ENCODE data around the gene SYTL3.
"Not testable (repeated sequence)": the region's sequence is repeated elsewhere in the genome, so short reads cannot be mapped to it uniquely, and the experiment has no call there.

Gene SYTL3

DNA sequence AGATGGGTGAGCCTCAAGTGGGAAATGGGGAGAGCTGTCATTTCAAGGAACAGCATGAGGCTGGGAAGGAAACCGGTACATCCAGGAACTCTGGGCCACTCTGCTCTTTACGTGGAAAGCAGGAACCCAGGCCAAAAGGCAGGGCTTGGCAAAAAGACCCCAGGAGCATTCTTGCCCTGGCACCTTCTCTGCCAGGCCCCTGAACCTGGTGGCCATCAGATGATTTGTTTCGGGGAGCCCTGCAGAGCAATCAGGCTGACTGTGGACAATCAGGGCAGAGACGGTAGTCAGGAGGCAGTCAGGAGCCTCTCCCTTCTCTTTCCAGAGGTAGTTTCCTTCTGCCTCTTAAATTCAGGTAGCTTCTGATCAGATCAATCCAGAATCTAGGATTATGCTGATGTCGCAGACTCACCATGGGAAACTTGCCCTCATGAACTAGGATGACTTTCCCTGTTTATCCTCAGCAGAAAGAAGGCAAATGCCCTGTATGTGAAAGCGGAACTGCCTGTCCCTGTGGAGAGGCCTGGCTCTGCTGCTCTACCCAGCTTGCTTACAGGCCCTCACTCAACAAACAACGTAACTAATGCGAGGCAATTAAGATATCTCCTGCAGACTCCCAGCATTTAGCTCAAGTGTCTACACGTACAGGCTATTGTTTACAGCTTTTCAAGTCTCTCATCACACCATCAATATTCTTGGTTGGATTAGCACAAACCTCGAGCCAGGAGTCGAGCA is 132.7 kb downstream of the SYTL3 start:
- no peak for DNase-seq (ENCODE audit: low spot score)
- Mint-ChIP-seq H3K4me3 (no peak overlapping the region), H3K36me3 (ENCODE audit: low read depth) (peaks cover 80% of the 10 kb centered on the region), H3K27me3 (ENCODE audit: low read depth) (no peaks in the 10 kb centered on the region), H3K9me3 (no peaks in the 10 kb centered on the region), H3K4me1 (ENCODE audit: low read depth) (peaks cover 17% of the 10 kb centered on the region), H3K27ac (no peak overlapping the region)

DNA sequence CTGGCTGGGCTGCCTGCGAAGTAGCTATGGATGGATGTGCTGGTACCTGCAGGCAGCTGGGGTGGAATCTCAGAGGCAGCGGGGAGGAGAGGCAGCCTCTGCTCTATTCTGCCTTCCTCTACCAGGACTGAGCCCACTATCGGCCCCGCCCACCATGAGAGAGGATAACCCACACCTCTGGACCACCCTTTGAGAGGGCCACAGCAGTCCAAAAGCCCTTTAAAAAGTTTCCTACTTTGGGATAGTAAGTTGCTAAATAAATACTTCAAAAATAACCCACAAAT is 133.3 kb downstream of the SYTL3 start:
- DNase-seq (ENCODE audit: low spot score), result no peak
- no peak overlapping the region for H3K27ac Mint-ChIP-seq
- peaks cover 15% of the 10 kb centered on the region for H3K4me1 Mint-ChIP-seq (ENCODE audit: low read depth)
- no peaks in the 10 kb centered on the region for H3K27me3 Mint-ChIP-seq (ENCODE audit: low read depth)
- H3K36me3 Mint-ChIP-seq (ENCODE audit: low read depth), result peaks cover 78% of the 10 kb centered on the region
- no peaks in the 10 kb centered on the region for H3K9me3 Mint-ChIP-seq
- H3K4me3 Mint-ChIP-seq, result no peak overlapping the region

DNA sequence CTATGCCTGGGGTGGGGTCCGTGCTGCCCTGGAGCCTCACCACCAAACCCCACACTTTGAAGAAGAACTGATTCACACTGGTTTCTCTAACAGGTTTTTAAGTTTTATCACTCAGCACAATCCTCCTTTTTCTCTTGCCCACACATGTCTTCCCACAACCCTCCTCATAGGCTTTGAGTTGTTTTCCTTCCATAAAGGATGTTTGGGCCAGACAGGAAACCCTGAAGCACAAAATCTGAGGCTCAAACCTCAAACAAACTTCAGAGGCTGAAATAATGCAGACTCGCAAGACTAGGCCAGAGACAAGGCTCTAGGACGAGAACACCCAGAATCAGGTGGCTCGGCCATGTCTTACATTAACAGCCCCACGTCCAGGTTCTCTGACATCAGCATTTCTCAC is 134.0 kb downstream of the SYTL3 start:
- H3K9me3 Mint-ChIP-seq, result no peaks in the 10 kb centered on the region
- H3K4me1 Mint-ChIP-seq (ENCODE audit: low read depth), result peaks cover 15% of the 10 kb centered on the region
- H3K27ac Mint-ChIP-seq, result peak overlapping the region; percentile 41
- H3K36me3 Mint-ChIP-seq (ENCODE audit: low read depth), result peaks cover 80% of the 10 kb centered on the region
- H3K27me3 Mint-ChIP-seq (ENCODE audit: low read depth), result no peaks in the 10 kb centered on the region
- DNase-seq (ENCODE audit: low spot score), result no peak
- no peak overlapping the region for H3K4me3 Mint-ChIP-seq

DNA sequence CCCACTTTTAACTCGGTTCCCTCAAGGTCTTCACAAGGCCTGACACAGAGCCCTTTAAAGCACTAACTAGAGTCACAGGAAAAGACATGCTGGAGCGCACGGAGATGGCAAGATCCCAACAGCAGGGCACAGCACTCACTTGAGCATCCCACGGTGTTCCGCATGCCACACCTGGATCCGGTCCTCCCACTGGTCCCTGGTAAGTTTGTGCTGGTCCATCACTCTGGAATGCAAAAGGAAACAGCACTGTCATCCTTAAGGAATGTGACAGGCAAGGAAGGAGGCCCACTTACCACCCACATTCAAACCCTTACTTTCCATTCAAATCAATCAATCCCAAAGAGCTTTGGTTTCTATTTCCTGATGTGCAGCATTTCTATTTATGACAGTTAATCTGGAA is 134.7 kb downstream of the SYTL3 start:
- H3K4me1 Mint-ChIP-seq (ENCODE audit: low read depth), result peaks cover 20% of the 10 kb centered on the region
- peaks cover 82% of the 10 kb centered on the region for H3K36me3 Mint-ChIP-seq (ENCODE audit: low read depth)
- no peak overlapping the region for H3K4me3 Mint-ChIP-seq
- DNase-seq (ENCODE audit: low spot score), result no peak
- H3K27ac Mint-ChIP-seq, result no peak overlapping the region
- no peaks in the 10 kb centered on the region for H3K9me3 Mint-ChIP-seq
- no peaks in the 10 kb centered on the region for H3K27me3 Mint-ChIP-seq (ENCODE audit: low read depth)

DNA sequence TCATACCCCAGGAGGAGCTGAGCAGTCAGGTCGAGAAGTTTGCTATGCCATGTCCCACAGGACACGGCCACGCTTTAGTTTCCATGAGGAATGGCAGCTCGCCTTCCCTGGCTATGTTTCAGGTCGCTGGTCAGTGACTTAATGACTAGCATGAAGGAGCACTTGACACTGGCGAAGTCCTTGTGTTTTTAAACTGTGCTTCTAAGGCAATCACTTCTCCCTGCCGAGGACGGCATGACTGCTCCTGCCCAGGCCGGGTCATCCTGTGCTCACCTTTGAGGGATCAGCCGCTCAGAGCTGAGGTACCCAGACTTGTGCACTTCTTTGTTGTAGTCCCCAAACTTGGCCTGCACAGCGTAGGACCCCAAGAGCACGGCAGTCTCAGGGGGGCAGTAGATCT is 135.2 kb downstream of the SYTL3 start:
- Mint-ChIP-seq H3K27ac (no peak overlapping the region), H3K4me1 (ENCODE audit: low read depth) (peaks cover 25% of the 10 kb centered on the region), H3K36me3 (ENCODE audit: low read depth) (peaks cover 86% of the 10 kb centered on the region), H3K27me3 (ENCODE audit: low read depth) (no peaks in the 10 kb centered on the region), H3K9me3 (no peaks in the 10 kb centered on the region), H3K4me3 (no peak overlapping the region)
- DNase-seq (ENCODE audit: low spot score), result no peak

DNA sequence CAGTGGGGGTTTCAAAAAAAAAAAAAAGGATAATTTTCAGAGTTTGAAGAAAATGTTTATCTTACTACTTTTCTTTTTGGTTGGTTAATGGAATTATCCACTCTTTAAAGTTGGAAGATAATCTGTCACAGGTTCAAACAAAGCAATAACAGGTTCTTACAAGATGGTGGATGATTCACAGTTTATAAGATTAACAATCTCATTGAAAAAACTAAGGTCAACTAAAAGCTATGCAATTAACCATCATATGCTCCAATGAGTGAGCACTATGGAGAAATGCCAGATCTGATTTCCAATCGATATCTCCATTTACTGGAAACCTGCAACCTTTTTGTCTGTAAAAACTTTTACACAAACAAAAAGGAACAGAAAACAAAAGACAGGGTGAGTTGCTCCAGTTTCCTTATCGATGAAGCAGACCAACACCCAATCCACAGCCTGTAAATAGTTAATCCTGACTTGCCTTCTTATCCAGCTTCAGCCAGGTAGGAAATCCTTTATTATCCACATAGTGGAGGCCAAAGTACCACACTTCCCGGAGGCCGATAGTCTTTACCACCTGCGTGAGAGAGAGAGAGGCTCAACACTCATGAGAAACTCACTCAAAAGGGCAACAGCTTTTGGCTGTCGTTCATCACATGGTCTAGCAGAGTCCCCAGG is 136.9 kb downstream of the SYTL3 start:
- no peaks in the 10 kb centered on the region for H3K9me3 Mint-ChIP-seq
- H3K4me1 Mint-ChIP-seq (ENCODE audit: low read depth), result peaks cover 33% of the 10 kb centered on the region
- no peak overlapping the region for H3K27ac Mint-ChIP-seq
- no peaks in the 10 kb centered on the region for H3K27me3 Mint-ChIP-seq (ENCODE audit: low read depth)
- H3K36me3 Mint-ChIP-seq (ENCODE audit: low read depth), result peaks cover 74% of the 10 kb centered on the region
- no peak overlapping the region for H3K4me3 Mint-ChIP-seq
- no peak for DNase-seq (ENCODE audit: low spot score)

DNA sequence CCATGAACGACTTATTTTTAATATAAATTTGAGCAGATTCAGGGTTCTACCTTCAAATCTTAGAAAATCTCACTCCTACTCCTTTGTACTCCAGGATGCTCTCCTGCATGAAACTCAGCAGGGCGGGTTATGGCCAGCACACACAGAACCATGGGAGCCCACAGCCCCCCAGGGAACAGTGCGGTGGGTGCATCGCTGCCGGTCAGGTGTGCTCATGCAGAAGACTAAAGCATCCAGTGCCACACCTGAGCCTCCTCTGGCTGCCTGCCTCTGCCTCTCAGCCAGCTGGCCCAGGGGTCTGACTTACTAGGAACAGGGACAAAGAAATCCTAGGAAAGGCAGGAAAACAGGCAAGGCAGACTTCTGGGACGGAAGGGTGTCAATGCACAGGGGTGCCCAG is 137.5 kb downstream of the SYTL3 start:
- Mint-ChIP-seq H3K27ac (peak overlapping the region; percentile 45), H3K9me3 (no peaks in the 10 kb centered on the region), H3K4me3 (no peak overlapping the region), H3K27me3 (ENCODE audit: low read depth) (no peaks in the 10 kb centered on the region), H3K36me3 (ENCODE audit: low read depth) (peaks cover 69% of the 10 kb centered on the region), H3K4me1 (ENCODE audit: low read depth) (peaks cover 35% of the 10 kb centered on the region)
- no peak for DNase-seq (ENCODE audit: low spot score)

DNA sequence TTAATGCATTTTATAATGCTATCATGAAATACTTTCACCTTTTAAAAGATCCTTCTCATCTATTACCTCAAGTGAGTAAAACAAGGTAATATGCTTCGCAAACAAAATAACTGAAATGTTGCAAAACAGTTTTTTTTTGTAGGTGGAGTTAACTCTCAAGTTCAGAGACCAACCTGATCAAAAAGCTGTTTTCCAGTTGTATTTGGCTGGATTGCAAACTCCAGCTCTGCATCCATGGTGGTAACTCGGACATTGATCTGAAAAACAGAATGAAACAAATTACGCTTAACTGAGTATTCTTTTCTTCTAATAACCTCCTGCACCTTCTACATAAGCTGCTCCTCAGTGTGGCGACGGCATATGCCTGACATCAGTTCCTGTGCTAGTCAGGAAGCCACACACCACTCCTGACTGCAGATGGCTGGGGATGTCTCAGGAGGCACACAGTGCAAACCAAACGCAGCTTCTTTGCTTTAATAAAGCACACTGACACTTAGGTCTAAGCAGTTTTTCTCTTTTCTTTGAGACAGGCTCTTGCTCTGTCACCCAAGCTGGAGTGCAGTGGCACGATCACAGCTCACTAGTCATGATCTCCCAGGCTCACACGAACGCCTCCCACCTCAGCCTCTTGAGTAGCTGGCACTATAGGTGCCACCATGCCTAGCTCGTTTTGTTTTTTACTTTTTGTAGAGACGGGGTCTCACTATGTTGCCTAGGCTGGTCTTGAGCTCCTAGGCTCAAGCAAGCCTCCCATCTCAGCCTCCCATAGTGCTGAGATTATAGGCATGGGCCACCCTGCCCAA is 139.5 kb downstream of the SYTL3 start:
- H3K27me3 Mint-ChIP-seq (ENCODE audit: low read depth), result no peaks in the 10 kb centered on the region
- no peak for DNase-seq (ENCODE audit: low spot score)
- H3K9me3 Mint-ChIP-seq, result no peaks in the 10 kb centered on the region
- H3K4me1 Mint-ChIP-seq (ENCODE audit: low read depth), result peaks cover 39% of the 10 kb centered on the region
- H3K27ac Mint-ChIP-seq, result peak overlapping the region; percentile 87
- H3K36me3 Mint-ChIP-seq (ENCODE audit: low read depth), result peaks cover 53% of the 10 kb centered on the region
- H3K4me3 Mint-ChIP-seq, result peak overlapping the region; percentile 50

DNA sequence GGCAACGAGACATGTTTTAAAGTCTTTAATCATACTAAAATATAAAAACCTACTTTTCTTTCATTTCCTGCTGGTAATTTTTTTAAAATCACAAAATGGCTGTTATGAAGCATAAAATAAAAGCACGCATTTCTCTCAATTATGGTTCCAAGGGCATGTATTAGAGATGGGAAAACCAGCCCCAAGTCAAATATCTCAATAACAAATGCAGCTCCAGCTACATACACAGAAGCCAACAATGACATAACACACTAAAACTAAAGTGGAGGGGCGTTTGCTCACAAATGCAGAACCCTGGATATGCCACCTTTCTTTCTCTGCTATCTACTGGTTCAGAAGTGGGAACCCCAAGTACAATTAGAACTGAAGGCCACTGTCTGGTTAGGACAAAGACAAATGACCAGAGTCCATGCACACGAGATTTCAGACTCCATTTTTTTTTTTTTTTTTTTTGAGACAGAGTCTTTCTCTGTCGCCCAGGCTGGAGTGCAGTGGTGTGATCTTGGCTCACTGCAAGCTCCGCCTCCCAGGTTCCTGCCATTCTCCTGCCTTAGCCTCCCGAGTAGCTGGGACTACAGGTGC is 141.5 kb downstream of the SYTL3 start:
- Mint-ChIP-seq H3K27ac (peak overlapping the region; percentile 70), H3K9me3 (no peaks in the 10 kb centered on the region), H3K27me3 (ENCODE audit: low read depth) (no peaks in the 10 kb centered on the region), H3K4me3 (peak overlapping the region; percentile 7), H3K4me1 (ENCODE audit: low read depth) (peaks cover 48% of the 10 kb centered on the region), H3K36me3 (ENCODE audit: low read depth) (peaks cover 49% of the 10 kb centered on the region)
- DNase-seq (ENCODE audit: low spot score), result no peak

DNA sequence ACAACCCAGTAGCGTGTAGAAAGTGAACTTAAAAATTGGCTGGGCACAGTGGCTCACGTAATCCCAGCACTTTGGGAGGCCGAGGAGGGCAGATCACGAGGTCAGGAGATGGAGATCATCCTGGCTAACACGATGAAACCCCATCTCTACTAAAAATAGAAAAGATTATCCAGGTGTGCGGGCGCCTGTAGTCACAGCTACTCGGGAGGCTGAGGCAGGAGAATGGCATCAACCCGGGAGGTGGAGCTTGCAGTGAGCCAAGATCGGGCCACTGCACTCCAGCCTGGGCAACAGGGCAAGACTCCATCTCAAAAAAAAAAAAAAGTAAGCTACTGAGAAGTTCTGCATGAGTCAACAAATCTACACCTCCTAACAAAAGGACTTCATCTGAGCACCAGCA is 142.7 kb downstream of the SYTL3 start:
- H3K9me3 Mint-ChIP-seq; H3K27me3 Mint-ChIP-seq (ENCODE audit: low read depth); H3K4me3 Mint-ChIP-seq; DNase-seq (ENCODE audit: low spot score): not testable (repeated sequence)
- Mint-ChIP-seq H3K36me3 (ENCODE audit: low read depth) (peaks cover 45% of the 10 kb centered on the region), H3K27ac (peak overlapping the region; percentile 66), H3K4me1 (ENCODE audit: low read depth) (peaks cover 56% of the 10 kb centered on the region)

DNA sequence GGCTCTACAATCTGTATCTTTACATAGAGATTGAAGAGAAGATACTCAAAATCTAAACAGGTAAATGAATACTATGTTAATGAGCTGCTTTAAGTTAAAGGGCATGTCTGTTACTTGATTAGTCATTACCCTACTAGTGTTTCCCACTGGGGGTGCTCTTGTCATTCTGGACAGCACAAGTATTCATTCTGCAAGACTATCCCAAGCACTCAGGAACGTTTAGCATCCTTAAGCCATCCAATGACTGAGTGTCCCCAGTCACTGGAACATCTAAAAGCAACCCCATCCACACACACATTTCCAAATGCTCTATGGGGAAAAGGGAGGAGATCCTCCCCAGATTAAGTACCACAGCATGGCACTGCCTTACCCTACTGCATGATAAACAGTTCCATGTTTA is 143.6 kb downstream of the SYTL3 start:
- H3K4me3 Mint-ChIP-seq, result no peak overlapping the region
- H3K36me3 Mint-ChIP-seq (ENCODE audit: low read depth), result peaks cover 41% of the 10 kb centered on the region
- no peak for DNase-seq (ENCODE audit: low spot score)
- no peak overlapping the region for H3K27ac Mint-ChIP-seq
- H3K27me3 Mint-ChIP-seq (ENCODE audit: low read depth), result no peaks in the 10 kb centered on the region
- H3K9me3 Mint-ChIP-seq, result no peaks in the 10 kb centered on the region
- peaks cover 61% of the 10 kb centered on the region for H3K4me1 Mint-ChIP-seq (ENCODE audit: low read depth)

DNA sequence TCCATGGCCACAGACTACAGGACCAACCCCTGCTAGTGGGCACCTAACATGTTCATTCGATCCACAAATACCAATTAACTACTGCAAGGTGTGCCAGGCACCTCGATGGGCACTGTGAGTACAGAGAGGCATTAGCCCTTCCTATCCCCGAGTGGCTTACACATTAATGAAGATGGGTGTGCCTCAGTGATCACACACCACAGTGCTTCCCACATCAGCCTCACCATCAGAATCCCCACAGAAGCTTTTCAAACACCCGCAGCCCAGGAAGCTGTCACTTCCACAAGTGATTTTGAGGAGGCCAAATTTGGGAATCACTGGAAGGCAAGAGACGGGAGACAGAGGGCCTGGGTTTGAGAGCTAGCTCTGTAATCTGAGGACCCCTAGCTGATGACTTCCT is 145.7 kb downstream of the SYTL3 start:
- Mint-ChIP-seq H3K4me3 (no peak overlapping the region), H3K4me1 (ENCODE audit: low read depth) (peaks cover 58% of the 10 kb centered on the region), H3K9me3 (no peaks in the 10 kb centered on the region), H3K36me3 (ENCODE audit: low read depth) (peaks cover 33% of the 10 kb centered on the region), H3K27me3 (ENCODE audit: low read depth) (no peaks in the 10 kb centered on the region), H3K27ac (no peak overlapping the region)
- no peak for DNase-seq (ENCODE audit: low spot score)

DNA sequence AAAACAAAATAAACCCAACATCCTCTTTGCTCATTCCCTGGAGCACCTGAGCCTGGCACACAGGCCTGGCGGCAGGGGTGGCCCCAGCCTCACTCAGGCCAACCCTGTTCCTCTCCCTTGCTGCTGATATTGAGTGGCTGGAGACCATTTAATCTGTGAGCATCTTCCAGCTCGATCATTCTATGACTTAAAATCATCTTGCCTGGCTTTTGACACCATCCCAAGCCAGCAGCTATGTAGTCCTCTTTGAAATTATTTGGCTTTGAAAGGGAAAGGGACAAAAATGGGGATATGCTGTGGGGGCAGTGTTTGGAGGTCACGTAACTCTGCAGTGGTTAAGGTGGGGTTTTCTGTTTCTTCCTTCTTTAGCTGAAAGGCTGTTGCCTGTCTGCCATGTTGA is 146.5 kb downstream of the SYTL3 start:
- peak overlapping the region; percentile 63 for H3K27ac Mint-ChIP-seq
- H3K4me3 Mint-ChIP-seq, result no peak overlapping the region
- H3K36me3 Mint-ChIP-seq (ENCODE audit: low read depth), result peaks cover 29% of the 10 kb centered on the region
- no peaks in the 10 kb centered on the region for H3K27me3 Mint-ChIP-seq (ENCODE audit: low read depth)
- no peaks in the 10 kb centered on the region for H3K9me3 Mint-ChIP-seq
- peaks cover 51% of the 10 kb centered on the region for H3K4me1 Mint-ChIP-seq (ENCODE audit: low read depth)
- no peak for DNase-seq (ENCODE audit: low spot score)

Measured in T-helper 2 cell treated with Interferon-gamma antibody and Interleukin-4, amounts not matched to agents 5 μg/mL and 100 μg/mL, for 36 hours (primary cell).